Measurements from ENCODE around the gene MAP4. TPM values are rescaled to one million over a fixed set of nuclear protein-coding genes. Genes with fewer than 3 reads are reported as not detected.

The MAP4 gene
- polyA plus RNA-seq, 2 of the 4 experiments (the other 2 are of a cell fraction): 77.7 to 98.5 TPM

GRCh38 chr3:47916696-47917095 lies 99.5 kb downstream of the MAP4 start:
- Histone ChIP-seq H3K27ac (no peak overlapping the region), H3K9me3 (no peaks in the 10 kb centered on the region), H3K4me2 (no peak overlapping the region), H3K4me1 (peaks cover 4% of the 10 kb centered on the region; the same call in 2 of the 3 replicates), H3K4me3 (no peak overlapping the region)
- ATAC-seq: no peak
- WGBS (ENCODE audit: missing lambda C conversion rate): 96% methylated on average over 2 of the region's 2 CpGs
- no peak for FAIRE-seq
- ChIA-PET CTCF (interaction anchor here (0.8 kb wide), 1 partner anchor 235 kb away, joined by 3 read pairs; no protein-coding TSS in a partner anchor), POLR2A (no interaction called here)
- TF ChIP-seq MAFK (IDR thresholded peaks at IDR 0.05; ENCODE audit: partially characterized antibody): no peak
- TF ChIP-seq CEBPB (IDR thresholded peaks at IDR 0.05): no peak
- no peak for TF ChIP-seq EHMT2 (IDR thresholded peaks at IDR 0.05; ENCODE audit: low read depth)
- TF ChIP-seq E2F6 (IDR thresholded peaks at IDR 0.05; ENCODE audit: borderline replicate concordance, low read depth): no peak
- no peak for TF ChIP-seq KDM1A (IDR thresholded peaks at IDR 0.05; ENCODE audit: low read depth)
- TF ChIP-seq MYC (IDR thresholded peaks at IDR 0.05; ENCODE audit: borderline replicate concordance, low read length): no peak
- no peak for TF ChIP-seq ZNF302 (CRISPR knock-in tag; IDR thresholded peaks at IDR 0.05)
- TF ChIP-seq HMGXB4 (CRISPR knock-in tag; IDR thresholded peaks at IDR 0.05; ENCODE audit: borderline replicate concordance): no peak
- no peak for TF ChIP-seq FOSB (CRISPR knock-in tag; IDR thresholded peaks at IDR 0.05)
- TF ChIP-seq CBX2 (IDR thresholded peaks at IDR 0.05; ENCODE audit: borderline replicate concordance, low read depth): no peak
- TF ChIP-seq HOXB5 (CRISPR knock-in tag; IDR thresholded peaks at IDR 0.05): no peak
- TF ChIP-seq RFX5 (IDR thresholded peaks at IDR 0.05): no peak
- no peak for DNase-seq (ENCODE audit: low read depth in 1 of 2, low spot score in 1 of 2)

- no peak overlapping the region for H3K27ac ChIP-seq
- peaks cover 9% of the 10 kb centered on the region for H3K4me1 ChIP-seq
- ATAC-seq (no peak), FAIRE-seq (no peak), DNase-seq (ENCODE audit: low read depth in 1 of 2, low spot score in 1 of 2) (no peak)
- no peak overlapping the region for H3K4me2 ChIP-seq
- H3K4me3 ChIP-seq: no peak overlapping the region
- CTCF ChIA-PET: no interaction called here
- TF ChIP-seq REST (IDR thresholded peaks at IDR 0.05) (no peak), CBX2 (IDR thresholded peaks at IDR 0.05; ENCODE audit: borderline replicate concordance, low read depth) (no peak), ZC3H11A (IDR thresholded peaks at IDR 0.05) (no peak), E2F6 (IDR thresholded peaks at IDR 0.05; ENCODE audit: borderline replicate concordance, low read depth) (no peak), ZNF302 (CRISPR knock-in tag; IDR thresholded peaks at IDR 0.05) (no peak), FOSL2 (IDR thresholded peaks at IDR 0.05) (no peak), FOSL2 (CRISPR knock-in tag; IDR thresholded peaks at IDR 0.05) (no peak), EP300 (IDR thresholded peaks at IDR 0.05) (no peak), RAD21 (conservative IDR thresholded peaks at IDR 0.05 in 1 of 2, IDR thresholded peaks at IDR 0.05 in 1 of 2) (no peak), FOXS1 (CRISPR knock-in tag; IDR thresholded peaks at IDR 0.05) (no peak), NR3C1 (IDR thresholded peaks at IDR 0.05) (no peak), MAFK (IDR thresholded peaks at IDR 0.05; ENCODE audit: partially characterized antibody) (no peak), ATOH8 (CRISPR knock-in tag; IDR thresholded peaks at IDR 0.05; ENCODE audit: low read depth) (no peak), NFE2L2 (conservative IDR thresholded peaks at IDR 0.05; ENCODE audit: low read length) (no peak)
- WGBS (ENCODE audit: missing lambda C conversion rate): 91% methylated on average over 5 of the region's 5 CpGs
- POLR2A ChIA-PET: no interaction called here
- no peaks in the 10 kb centered on the region for H3K9me3 ChIP-seq
These were observed 100.0 kb downstream of the MAP4 start for GRCh38 chr3:47916201-47916600.

All from A549 (cell line).